Measurements from ENCODE around the gene TOP2A. TPM values are rescaled to one million over a fixed set of nuclear protein-coding genes. Genes with fewer than 3 reads are reported as not detected.

TOP2A gene
- total RNA-seq, 4 donors from 2014 or later, result 11.8 to 32.2 (median 16.5) TPM

- H3K9me3 ChIP-seq, result no peaks in the 10 kb centered on the region
- TF ChIP-seq POLR2A (IDR thresholded peaks at IDR 0.05), result no peak
- TF ChIP-seq, protein P1, sequence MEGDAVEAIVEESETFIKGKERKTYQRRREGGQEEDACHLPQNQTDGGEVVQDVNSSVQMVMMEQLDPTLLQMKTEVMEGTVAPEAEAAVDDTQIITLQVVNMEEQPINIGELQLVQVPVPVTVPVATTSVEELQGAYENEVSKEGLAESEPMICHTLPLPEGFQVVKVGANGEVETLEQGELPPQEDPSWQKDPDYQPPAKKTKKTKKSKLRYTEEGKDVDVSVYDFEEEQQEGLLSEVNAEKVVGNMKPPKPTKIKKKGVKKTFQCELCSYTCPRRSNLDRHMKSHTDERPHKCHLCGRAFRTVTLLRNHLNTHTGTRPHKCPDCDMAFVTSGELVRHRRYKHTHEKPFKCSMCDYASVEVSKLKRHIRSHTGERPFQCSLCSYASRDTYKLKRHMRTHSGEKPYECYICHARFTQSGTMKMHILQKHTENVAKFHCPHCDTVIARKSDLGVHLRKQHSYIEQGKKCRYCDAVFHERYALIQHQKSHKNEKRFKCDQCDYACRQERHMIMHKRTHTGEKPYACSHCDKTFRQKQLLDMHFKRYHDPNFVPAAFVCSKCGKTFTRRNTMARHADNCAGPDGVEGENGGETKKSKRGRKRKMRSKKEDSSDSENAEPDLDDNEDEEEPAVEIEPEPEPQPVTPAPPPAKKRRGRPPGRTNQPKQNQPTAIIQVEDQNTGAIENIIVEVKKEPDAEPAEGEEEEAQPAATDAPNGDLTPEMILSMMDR (IDR thresholded peaks at IDR 0.05), result no peak
- peaks cover 0 to 29% (median 0%) of the 10 kb centered on the region in 3 donors for H3K36me3 ChIP-seq
- no peak for DNase-seq
- no peak overlapping the region for H3K4me3 ChIP-seq
- peaks cover 0 to 55% (median 2%) of the 10 kb centered on the region in 4 donors for H3K4me1 ChIP-seq
- peak overlapping the region in 1 of 4 donors; percentile 22 for H3K27ac ChIP-seq
- H3K27me3 ChIP-seq, result no peaks in the 10 kb centered on the region
Measured at GRCh38 chr17:40459636-40460603, 42.2 kb upstream of the TOP2A start.

- Histone ChIP-seq H3K27ac (peak overlapping the region in 2 of 4 donors; percentile 17 to 58), H3K27me3 (no peaks in the 10 kb centered on the region), H3K9me3 (no peaks in the 10 kb centered on the region), H3K36me3 (peaks cover 0 to 39% (median 0%) of the 10 kb centered on the region in 3 donors), H3K4me3 (no peak overlapping the region), H3K4me1 (peaks cover 0 to 56% (median 2%) of the 10 kb centered on the region in 4 donors)
- no peak for DNase-seq
- TF ChIP-seq, protein P1 (IDR thresholded peaks at IDR 0.05), result no peak
- no peak for TF ChIP-seq POLR2A (IDR thresholded peaks at IDR 0.05)
Measured at GRCh38 chr17:40458851-40459482, 41.3 kb upstream of the TOP2A start.

DNA sequence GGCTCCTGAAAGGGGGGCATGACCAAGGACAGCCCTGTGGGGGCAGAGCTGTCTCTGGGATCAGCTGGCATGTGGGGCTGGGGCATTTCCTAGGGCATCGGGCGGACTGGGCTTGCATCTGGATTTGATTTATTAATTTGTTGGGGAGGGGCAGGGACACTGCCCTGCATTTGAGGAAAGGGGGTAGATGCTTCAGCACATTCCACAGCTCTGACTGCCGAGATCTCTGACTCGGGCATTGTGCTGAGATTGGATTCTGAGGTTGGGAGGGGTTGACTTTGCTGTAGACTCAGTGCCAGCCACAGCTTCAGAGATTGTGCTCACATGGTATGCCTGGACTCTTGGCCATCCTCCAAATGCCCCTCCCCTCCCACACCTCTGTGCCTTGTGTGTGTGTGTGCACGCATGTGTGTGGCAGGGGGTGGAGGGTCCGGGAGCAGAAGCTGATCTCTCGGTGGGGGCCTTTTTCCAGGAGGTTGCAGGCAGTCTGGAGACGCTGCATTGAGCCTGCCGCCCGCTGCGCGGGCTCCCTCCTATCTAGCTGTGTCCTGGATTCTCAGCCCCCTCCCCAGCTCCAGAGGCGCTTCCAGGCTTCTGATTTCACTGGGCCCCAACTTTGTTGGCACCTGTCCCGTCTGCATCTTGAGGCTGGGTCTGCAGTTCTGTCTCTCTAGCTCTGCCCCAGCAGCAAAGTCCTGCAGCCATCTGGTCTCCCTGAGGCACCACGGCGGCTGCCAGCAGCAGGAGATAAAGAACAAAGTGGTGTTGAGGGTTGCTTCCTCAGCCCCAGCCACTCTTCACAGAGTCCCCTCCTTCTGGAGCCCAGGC lies 40.5 kb upstream of the TOP2A start:
- no peaks in the 10 kb centered on the region for H3K9me3 ChIP-seq
- peak overlapping the region in 3 of 4 donors; percentile 17 to 58 (median 25) for H3K27ac ChIP-seq
- no peak for TF ChIP-seq POLR2A (IDR thresholded peaks at IDR 0.05)
- TF ChIP-seq, protein P1 (IDR thresholded peaks at IDR 0.05), result no peak
- DNase-seq, result no peak
- H3K4me1 ChIP-seq, result peaks cover 0 to 64% (median 2%) of the 10 kb centered on the region in 4 donors
- peaks cover 0 to 47% (median 0%) of the 10 kb centered on the region in 3 donors for H3K36me3 ChIP-seq
- no peak overlapping the region for H3K4me3 ChIP-seq
- no peaks in the 10 kb centered on the region for H3K27me3 ChIP-seq

- Histone ChIP-seq H3K27me3 (no peaks in the 10 kb centered on the region), H3K9me3 (no peaks in the 10 kb centered on the region), H3K27ac (peak overlapping the region in 2 of 4 donors; percentile 25 to 58), H3K4me1 (peaks cover 0 to 68% (median 1%) of the 10 kb centered on the region in 4 donors), H3K36me3 (peaks cover 0 to 54% (median 0%) of the 10 kb centered on the region in 3 donors), H3K4me3 (no peak overlapping the region)
- DNase-seq, result no peak
- TF ChIP-seq POLR2A (IDR thresholded peaks at IDR 0.05), result no peak
- TF ChIP-seq, protein P1 (IDR thresholded peaks at IDR 0.05), result no peak
Measured at GRCh38 chr17:40457369-40457768, 39.7 kb upstream of the TOP2A start.

DNA sequence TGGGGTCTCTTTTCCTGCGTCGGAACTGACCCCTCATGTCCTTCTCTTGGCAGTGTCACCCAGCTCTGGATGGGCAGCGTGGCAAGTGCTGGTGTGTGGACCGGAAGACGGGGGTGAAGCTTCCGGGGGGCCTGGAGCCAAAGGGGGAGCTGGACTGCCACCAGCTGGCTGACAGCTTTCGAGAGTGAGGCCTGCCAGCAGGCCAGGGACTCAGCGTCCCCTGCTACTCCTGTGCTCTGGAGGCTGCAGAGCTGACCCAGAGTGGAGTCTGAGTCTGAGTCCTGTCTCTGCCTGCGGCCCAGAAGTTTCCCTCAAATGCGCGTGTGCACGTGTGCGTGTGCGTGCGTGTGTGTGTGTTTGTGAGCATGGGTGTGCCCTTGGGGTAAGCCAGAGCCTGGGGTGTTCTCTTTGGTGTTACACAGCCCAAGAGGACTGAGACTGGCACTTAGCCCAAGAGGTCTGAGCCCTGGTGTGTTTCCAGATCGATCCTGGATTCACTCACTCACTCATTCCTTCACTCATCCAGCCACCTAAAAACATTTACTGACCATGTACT lies 38.8 kb upstream of the TOP2A start:
- TF ChIP-seq, protein P1 (IDR thresholded peaks at IDR 0.05), result no peak
- TF ChIP-seq POLR2A (IDR thresholded peaks at IDR 0.05), result no peak
- peak overlapping the region in 3 of 4 donors; percentile 31 to 58 (median 46) for H3K27ac ChIP-seq
- H3K4me3 ChIP-seq, result no peak overlapping the region
- H3K27me3 ChIP-seq, result no peaks in the 10 kb centered on the region
- no peak for DNase-seq
- H3K9me3 ChIP-seq, result no peaks in the 10 kb centered on the region
- peaks cover 0 to 68% (median 1%) of the 10 kb centered on the region in 4 donors for H3K4me1 ChIP-seq
- H3K36me3 ChIP-seq, result peaks cover 0 to 54% (median 0%) of the 10 kb centered on the region in 3 donors
